Forelimb muscle (tissue), 1 donor: ENCODE results near the gene CYTIP. TPM values are rescaled to one million over a fixed set of nuclear protein-coding genes. Genes with fewer than 3 reads are reported as not detected.

Source experiments
- DNase-seq: peaks from one replicate; pipeline ENCODE4 v3.0.0-alpha.2; 2013; ENCODE audit warnings: low read depth
- polyA plus RNA-seq: library from polyadenylated mRNA; unstranded; fragments of 120-200 nt; gene quantifications from one replicate; pipeline ENCODE4 v1.2.1, GENCODE V29; 2013; ENCODE audit not compliant: insufficient read length

The CYTIP gene
- 0.62 TPM for polyA plus RNA-seq

DNA sequence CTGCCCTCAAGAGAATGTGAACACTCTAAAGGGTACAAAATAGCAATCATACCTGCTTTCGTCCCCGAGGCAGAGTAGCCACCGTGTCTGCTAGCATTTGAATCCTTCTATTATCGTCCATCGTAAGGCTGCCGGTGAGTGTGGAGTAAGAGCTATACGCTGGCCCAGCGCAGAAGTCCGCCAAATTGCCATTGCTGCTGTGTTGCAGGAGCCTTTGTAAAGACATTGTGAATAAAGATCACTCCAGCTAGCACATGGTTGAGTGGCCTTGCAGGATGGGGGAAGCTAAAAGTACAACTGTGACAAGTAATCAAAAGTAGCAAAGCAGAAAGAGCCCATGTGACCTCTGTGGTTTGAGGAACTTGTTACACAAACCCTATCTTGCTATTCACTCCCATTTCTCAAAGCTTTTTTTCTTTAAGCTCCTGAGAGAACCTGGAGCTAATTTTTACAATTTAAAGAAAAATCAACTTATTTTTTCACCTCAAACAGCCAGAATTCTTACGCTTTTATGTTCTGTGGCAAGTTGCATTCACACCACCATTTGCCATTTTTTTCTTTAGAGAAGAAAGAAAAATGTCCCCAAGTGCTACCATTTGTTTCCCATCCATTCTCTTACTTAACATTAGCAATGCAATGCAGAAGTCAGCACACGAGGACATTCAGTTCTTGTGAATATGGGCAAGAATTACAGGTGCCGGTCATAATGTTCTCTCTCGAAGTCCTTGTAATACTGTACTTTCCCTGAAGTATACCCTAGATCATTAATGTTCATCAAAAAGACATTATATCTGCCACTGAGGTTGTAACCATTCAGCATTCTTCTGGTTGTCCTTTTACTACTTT is at the start of gene CYTIP:
TSS of gene CYTIP (minus strand) at position 295 of the 846 bp plus-strand sequence. CDS start at position 226, 69 bp downstream.
- DNase-seq, result no peak

DNA sequence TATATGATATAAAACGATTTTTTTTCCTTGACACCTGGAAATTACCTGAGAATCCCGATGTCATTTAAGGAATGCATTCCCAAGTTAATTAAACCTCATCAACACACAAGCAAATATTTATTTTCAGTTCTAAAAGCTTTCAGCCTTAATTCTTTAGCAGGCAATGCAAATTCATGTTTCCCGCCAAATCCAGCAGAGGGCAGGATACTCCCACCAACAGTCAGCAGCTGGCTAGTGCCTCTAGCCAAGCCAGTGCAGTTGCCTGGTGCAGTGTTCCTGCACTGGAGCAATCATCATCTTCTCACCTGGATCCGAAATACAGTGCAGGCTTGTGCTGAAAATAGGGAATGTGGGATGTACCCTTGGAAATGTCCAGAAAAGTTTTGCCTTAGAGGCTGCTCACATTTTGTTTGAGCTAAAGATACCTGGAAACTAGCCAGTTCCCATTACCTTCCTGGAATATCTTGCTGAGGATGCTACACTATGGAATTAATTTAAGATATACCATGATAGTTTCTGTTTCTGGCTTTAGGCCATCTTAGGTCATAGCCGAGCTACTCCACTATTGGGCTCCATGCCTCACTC is 48.4 kb upstream of the CYTIP start:
- peak; percentile 22 for DNase-seq

DNA sequence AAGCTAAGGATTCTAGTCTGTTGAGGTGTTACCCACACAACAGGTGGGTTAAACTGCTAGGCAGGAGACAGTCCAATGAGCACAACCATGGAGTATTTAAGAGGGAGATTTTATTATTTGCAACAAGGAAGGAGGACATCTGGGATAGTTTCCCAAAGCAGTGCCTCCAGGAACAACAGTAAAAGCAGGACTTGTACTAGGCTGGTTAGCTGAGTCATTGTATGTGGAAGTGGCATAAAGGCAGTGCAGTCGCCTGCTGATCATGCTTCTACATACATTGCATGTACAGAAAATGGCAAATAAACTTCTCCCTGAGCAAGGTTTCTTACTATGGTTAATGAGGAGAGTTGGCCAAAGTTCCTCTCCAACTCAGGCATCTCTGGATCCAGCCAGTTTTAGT is 46.1 kb upstream of the CYTIP start:
- DNase-seq, result no peak

DNA sequence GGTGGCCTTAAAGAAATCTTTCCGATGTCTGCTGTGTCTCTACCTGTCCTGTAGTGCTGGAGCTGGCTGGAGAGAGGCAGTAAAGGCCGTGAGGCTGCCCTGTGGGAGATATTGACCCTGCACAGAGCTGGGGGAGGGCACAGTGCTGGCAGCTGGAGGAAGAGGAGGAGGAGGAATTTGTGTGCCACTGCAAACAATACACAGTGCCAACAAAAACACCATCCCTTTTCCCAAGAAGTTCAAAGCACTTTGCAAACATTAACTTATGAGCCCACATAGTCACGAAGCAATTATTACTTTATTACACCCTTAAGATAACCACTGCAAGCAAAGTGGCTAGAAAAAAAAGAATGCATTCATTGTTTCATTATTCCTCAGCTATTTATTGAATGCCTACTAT is 45.0 kb upstream of the CYTIP start:
- no peak for DNase-seq

DNA sequence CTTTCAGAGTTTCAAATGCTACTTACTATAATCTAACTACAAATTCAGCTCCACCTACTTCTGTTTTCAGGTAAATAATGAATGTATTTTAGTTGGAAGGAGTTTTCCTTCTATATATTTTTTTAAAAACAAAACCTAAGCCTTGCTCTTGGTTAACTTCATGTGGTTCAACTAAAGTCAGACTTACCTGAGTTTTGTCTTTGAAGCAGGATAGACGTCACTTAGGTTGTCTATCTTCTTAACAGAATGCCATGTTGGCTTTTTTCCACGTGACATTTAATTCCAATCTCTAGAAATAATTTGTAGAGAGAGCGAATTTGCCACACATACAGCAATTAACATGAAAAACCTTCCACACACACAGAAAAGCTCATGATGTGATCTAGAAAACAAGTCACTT is 43.9 kb upstream of the CYTIP start:
- no peak for DNase-seq

DNA sequence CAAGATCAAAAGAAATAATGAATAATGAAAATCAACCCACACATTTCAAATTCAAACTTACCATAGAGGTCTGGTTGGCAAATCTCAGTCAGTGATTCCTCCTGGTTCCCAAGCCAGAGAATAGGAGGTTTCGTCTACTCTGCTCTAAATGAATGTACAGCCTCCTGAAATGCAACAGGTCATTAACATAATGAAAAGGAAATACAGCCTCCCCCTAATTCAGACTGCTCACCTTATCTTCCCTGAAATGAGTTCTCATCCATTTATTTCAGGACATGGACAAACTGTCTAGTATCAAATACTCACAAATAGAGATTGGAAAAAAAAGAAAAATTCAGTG is 43.4 kb upstream of the CYTIP start:
- no peak for DNase-seq

DNA sequence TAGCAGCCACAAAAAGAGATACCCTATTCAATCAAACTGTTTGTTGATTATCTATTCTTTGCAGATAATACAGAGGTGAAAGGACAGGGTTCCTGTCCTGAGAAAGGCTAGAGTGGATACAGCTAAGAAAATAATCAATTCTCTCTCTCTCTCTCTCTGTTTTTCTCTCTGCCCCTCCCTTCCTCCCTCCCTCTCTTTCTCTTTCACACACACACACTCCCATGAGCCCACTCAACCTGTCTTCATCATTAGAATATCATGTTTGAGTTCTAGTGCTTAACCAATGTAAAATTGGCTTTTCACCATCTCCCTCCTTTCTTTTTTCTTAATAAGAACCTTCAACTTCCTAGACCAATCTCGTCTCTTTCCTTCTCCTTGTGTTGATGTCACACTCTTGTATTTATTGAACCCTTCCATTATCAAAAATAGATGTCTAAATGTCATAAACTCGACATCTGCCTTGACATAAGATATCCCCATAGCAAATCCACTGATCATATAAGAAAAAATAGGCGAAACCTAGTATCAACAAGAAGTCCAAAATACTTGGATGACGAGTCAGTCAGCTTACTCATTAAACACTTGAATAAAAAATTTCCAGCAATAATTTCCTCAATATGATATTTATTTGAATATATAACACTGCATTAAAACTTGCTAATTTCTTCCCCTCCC is 42.8 kb upstream of the CYTIP start:
- DNase-seq, result no peak

DNA sequence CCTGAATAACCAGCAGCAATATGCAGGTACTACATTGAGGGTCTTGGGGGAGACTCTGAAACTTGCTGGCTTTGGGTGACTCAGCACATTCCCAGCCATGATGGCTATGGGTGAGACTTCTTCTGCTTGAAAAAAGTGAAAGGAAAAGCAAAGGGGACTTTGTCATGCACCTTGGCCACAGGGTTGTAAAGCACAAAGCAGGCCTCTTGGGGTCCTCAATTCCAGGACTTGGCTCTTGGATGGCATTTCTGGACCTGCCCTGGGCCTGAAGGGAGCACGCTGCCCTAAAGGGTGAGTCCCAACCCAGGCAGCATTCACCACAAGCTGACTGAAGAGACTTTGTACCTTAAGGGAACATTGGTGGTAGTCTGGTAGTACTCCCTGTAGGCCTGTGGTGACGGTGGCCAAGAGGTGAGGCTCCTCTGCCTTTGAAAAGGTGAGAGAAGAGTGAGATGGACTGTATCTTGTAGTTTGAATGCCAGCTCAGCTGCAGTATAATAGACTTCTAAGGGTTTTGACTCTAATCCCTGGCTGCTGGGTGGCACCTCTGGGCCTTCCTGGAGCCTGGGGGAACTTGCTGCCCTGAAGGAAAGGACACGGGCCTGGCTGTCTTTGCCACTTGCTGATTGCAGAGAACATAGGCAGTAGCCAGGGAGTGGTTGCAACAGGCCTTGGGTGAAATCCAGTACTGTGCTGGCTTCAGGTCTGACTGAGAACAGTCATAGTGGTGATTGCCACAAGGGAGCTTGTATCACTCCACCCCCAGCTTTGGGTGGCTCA is 36.5 kb upstream of the CYTIP start:
- no peak for DNase-seq

DNA sequence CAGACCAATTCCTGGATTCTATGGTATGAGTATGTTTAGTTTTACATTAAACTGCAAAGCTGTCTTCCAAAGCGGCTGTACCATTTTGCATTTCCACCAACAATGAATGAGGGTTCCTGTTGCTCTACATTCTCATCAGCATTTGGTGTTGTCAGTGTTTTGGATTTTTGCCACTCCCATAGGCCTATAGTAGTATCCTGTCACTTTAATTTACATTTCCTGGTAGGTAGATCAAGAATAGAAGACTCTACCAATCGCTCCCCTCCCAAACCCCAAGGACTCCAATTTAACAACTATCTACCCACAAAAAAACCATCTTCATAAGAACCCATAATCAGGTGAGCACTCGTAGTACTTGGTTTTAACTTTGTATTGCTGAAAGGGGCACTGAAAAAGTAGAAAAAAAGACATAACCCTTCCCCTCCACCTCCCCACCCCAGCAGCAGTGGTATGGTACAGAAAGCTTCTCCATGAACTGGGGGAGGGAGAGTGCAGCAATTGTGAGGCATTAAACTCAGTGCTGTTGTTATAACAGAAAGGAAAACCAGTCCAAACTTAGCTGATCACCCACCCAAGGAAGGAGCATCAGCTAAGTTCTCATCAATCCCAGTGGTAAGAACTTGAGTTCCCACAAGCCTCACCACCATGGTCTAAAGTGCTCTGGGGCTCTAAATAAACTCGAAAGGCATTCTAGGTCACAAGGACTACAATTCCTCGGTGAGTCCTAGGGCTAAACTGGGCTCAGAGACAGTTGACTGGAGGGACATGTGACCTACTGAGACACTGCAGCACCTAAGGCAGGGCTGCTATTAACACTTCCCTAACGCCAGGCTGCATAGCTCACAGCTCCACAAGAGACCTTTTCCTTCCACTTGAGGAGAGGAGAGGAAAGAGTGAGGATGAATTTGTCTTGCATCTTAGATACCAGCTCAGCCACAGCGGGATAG is 35.5 kb upstream of the CYTIP start:
- DNase-seq, result no peak

DNA sequence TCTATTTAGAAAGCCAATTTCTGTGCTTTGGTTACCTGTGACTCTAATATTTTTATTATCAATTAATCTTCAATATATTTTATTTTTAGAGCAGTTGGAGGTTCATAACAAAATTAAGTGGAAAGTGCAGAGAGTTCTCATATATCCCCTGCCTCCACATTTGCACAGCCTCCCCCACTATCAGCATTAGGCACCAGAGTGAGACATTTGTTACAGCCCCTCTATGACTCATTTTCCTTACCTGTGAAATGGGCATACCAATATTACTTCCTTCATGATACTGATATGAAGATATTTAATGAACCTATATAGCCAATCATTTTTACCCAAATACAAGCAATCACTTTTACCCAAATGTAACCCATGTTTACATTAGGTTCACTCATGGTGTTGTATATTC is 34.0 kb upstream of the CYTIP start:
- DNase-seq, result no peak

DNA sequence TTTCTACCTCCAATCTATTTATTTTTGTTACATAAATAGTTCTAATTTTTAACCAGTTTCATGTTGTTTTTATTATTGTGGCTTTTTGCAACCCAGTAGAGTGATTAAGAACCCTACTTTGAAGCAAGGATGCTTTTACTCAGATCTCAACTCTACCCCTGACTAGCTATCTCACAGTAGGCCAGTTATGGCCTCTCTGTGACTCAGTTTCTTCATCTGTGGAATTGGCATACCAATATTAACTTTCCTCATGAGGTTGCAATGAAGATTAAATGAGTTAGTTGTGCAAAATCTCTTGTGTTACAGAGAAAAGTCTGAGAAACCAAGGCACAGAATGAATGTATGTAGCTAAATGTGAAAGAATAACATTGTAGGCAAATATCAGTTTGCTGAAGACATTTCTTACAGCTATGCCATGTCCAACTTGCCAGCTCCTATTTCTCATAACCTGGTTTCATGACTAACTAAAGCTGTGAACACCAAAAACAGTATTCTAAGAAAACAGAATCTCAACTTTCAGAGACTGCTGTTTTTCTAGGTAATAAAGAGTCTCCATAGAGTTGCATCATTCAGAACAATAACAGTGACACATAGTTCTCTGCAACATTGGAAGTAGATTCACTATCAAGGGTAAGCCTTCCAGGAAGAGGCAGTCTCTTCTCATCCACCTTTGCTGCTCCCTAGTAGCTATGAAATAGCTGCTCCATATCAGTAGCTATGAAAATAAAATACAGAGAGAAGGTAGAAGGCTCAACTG is 33.2 kb upstream of the CYTIP start:
- DNase-seq, result no peak

DNA sequence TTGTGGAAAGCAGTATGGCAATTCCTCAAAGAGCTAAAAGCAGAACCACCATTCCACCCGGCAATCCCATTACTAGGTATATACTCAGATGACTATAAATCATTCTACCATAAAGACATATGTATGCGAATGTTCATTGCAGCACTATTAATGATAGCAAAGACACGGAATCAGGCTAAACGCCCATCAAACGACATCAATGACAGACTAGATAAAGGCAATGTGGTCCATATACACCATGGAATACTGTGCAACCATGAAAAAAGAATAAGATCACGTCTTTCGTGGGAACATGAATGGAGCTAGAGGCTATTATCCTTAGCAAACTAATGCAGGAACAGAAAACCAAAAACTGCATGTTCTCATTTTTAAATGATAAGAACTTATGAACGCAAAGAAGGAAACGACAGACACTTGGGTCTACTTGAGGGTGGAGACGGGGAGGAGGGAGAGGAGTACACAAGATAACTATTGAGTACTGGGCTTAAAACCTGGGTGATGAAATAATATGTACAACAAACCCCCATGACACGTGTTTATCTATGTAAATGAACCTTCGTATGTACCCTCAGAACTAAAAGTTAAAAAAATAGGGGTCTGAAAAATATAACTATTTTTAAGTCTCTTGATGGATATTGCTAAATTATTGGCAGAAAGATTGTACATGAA is 32.0 kb upstream of the CYTIP start:
- DNase-seq, result no peak

DNA sequence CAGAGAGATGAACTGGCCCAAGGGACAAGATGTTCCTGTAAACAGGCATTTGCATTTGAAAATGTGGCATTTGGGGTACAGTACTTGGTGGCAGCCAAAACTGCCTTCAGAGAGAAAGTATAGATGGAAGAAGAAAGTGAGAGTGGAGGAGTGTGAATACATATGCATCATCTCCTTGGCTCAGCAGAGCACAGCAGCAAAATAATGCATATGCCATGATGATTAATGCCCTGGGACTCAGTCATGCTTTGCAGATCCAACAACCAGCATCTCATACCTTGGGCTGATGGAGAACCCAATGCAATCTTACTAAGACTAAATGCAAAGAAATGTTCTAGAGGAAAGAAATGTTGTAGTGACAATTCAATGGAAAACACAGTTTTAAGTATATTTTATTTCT is 29.7 kb upstream of the CYTIP start:
- no peak for DNase-seq

DNA sequence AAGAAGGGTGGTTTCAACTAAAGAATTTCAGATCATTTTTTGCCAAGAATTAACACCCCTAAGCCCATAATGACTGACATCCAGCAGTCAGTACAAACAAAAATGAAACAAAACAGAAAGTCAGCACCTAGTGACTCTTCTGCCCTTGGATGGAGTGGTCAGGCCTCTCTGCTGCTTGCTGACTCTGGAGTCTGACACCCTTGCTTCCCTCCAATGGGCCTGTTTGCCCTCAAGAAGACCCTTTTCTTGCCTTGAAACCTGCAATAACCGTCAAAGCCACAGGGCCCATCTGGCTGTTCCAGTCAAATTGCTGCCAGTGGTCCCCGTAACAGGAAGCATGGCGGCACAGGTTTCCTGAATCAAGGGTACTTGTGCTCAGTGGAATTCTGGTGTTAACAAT is 27.2 kb upstream of the CYTIP start:
- DNase-seq, result no peak

DNA sequence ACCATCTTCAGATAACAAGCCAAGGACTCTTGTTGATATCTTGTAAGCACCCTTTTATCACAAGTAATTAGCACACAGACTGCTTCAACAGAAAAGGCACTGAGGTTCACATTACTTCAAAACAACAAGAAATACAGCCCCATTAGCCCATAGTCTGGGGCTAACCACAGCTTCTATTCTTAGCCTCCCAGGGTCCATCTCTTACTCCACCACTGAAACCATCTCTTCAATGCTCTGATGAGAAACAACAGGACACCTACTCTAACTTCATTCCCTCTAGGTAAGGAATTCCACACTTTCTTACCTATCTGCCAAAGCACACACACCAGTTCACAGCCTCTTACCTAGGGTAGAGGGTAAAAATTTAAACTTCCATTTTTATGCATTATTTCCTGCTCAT is 26.4 kb upstream of the CYTIP start:
- no peak for DNase-seq

DNA sequence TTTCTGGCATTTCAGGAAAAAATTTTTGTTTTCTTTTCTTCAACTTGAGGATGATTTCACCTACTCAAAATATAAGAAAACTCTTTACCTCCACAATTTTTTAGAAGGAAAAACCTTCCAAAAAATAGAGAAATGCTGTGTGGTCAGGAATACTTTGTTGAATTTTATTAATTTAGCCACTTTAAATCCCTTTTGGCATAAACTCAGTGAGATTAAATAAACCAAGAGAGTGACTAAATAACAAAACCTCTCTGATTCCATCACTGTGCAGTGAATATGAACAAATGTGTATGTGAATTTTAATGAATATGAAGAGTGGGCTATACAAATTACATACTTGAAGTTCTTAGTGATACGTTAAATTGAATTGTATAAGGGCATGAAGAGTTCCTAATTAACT is 25.8 kb upstream of the CYTIP start:
- no peak for DNase-seq

DNA sequence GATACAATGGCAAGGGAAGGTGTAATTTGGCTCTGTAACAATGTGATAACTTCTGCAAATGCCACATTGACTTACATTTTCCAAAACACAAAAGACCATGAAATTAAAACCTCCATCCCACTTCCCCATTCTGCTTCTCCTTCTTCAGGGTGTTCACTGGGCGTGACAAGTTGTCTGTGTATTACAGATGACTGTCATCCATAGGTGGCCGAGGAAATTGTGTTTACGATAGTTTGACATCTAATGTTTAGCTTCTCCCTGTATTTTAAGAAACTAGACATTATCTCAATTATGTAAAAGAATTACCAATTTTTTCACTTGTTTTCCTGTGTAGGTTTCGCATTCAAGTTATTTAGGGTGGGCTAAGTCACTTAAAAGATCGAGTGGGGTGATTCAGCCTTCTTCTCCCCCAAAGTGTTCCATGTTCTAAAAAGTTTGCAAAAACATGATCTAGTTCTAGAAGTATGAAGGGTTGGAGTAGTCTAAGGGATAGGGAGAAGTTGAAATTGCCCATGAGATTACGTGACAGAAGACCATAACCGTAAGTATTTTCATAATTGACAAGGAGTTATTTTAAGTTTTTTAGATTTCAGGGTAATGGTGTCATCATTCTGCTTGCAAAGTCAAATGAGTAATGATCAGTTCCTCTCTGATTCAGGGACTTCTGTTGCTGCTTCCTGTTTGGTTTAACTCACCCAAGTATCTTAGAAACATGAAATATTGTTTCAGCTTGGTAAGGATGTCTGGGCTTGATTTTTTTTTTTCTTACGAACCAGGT is 25.2 kb upstream of the CYTIP start:
- DNase-seq, result no peak

DNA sequence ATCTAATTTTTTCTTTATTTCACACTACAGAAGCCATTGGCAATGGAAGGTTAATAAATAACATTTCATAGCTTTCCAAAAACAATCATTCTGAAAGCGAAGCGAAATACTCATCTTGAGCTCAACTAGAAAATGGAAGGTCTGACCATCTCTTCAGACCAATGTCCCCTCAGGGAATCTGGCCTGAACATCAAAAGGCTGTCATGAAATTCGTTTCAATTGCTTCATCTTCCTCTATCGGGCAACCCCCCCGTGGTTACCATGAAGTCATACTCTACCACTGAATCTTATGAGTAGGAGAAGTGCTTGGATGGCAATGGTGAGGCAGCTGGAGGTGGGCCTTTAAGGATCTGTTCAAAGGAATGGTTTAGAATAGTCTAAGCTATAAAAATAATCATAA is 22.9 kb upstream of the CYTIP start:
- DNase-seq, result no peak

DNA sequence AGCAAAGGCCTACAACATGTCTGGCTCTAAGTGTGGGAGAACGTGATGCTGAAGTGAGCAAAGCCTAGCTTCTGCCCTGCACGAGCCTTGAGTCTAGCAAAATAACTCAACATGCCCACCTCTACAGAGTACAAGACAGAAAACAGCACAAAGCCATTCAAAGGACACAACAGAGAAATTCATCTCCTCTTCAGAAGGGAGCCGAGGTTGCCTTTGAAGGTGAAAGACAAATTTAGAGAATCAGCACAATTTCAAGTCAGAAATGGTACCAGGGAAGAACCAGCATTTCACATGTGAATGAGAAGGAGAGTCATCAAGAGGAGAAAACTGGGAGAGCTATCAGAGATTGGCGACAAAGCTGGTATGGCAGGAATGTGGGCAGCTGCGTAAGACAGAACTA is 21.7 kb upstream of the CYTIP start:
- no peak for DNase-seq
